RWPE1 (cell line): ENCODE data around the gene MRGPRG.

ENCODE experiments used
- CTCF ChIA-PET: fragments of 350-600 bp; sonication (Branson Sonifier 250); formaldehyde crosslinking; extraction: SDS; loops from one replicate; lab custom pipeline; 2021; lab: Yijun Ruan, JAX
- POLR2A ChIA-PET: fragments of 400-600 bp; formaldehyde crosslinking; extraction: SDS; loops from one replicate; lab custom pipeline; 2020; ENCODE audit warnings: antibody characterized with exemption; ENCODE audit not compliant: low non-redundant PET; lab: Yijun Ruan, JAX
- DNase-seq: peaks from one replicate; pipeline ENCODE4 v3.0.0; 2012; ENCODE audit warnings: low spot score
- H3K27ac ChIP-seq: fragments of 450-650 bp; 2 replicates; pipeline ENCODE4 v1.5.1; 2017
- CTCF ChIP-seq: fragments of 450-650 bp; conservative IDR thresholded peaks from 2 replicates; pipeline ENCODE4 v1.5.1; 2017; ENCODE audit warnings: low read depth, mild to moderate bottlenecking

MRGPRG gene

GRCh38 chr11:3189886-3190583 lies 28.6 kb downstream of the MRGPRG start:
- TF ChIP-seq CTCF, result no peak
- POLR2A ChIA-PET, result no interaction called here
- CTCF ChIA-PET, result interaction anchor here (0.5 to 0.6 kb wide), 2 partner anchors 389 to 692 kb away, joined by 3 to 4 read pairs; no protein-coding TSS in a partner anchor
- no peak for DNase-seq
- H3K27ac ChIP-seq, result no peak overlapping the region

- CTCF ChIA-PET, result interaction anchor here (0.6 kb wide), 1 partner anchor 389 kb away, joined by 4 read pairs; no protein-coding TSS in a partner anchor
- POLR2A ChIA-PET, result no interaction called here
- TF ChIP-seq CTCF, result no peak
- DNase-seq, result no peak
- H3K27ac ChIP-seq, result no peak overlapping the region
Measured at GRCh38 chr11:3189196-3189843, 29.3 kb downstream of the MRGPRG start.

- CTCF ChIA-PET, result no interaction called here
- H3K27ac ChIP-seq, result no peak overlapping the region
- POLR2A ChIA-PET, result no interaction called here
- no peak for DNase-seq
- TF ChIP-seq CTCF, result no peak
Measured at GRCh38 chr11:3188496-3189195, 30.0 kb downstream of the MRGPRG start.

- no peak for DNase-seq
- ChIA-PET CTCF (no interaction called here), POLR2A (no interaction called here)
- H3K27ac ChIP-seq, result no peak overlapping the region
- no peak for TF ChIP-seq CTCF
Measured at GRCh38 chr11:3186166-3186953, 32.3 kb downstream of the MRGPRG start.

- CTCF ChIA-PET, result no interaction called here
- DNase-seq, result no peak
- POLR2A ChIA-PET, result no interaction called here
- no peak overlapping the region for H3K27ac ChIP-seq
- no peak for TF ChIP-seq CTCF
Measured at GRCh38 chr11:3184732-3185347, 33.8 kb downstream of the MRGPRG start.
